Natural killer cell (primary cell): ENCODE data around the gene DIP2A. TPM values are rescaled to one million over a fixed set of nuclear protein-coding genes. Genes with fewer than 3 reads are reported as not detected.
A peak's percentile ranks its signal among the peaks of the same experiment; 100 is the strongest.

Experiments used
- ATAC-seq, 3 donors: fragments of 150-1000 bp in 2 of 3; fragments of 200-7000 bp in 1 of 3; cut with Tn5 transposase; 1 replicate in 1 of 3; 2 replicates in 2 of 3; pipeline ENCODE4 v1.10.0; 2021; ENCODE audit warnings: mild to moderate bottlenecking in 2 of 3, moderate library complexity in 2 of 3
- DNase-seq, 2 donors: peaks; one replicate each; pipeline versions ENCODE4 v3.0.0 to v3.0.0-alpha.2; 2013 to 2021; ENCODE audit warnings: mixed read lengths in 1 of 2
- H3K27ac ChIP-seq: one replicate; pipeline ENCODE4 v1.5.1; 2013; ENCODE audit warnings: mild to moderate bottlenecking, low read length
- H3K27me3 ChIP-seq: one replicate; pipeline ENCODE4 v1.6.1; 2013; ENCODE audit warnings: low read length; ENCODE audit not compliant: control insufficient read depth, insufficient read depth
- H3K36me3 ChIP-seq: one replicate; pipeline ENCODE4 v1.6.1; 2013; ENCODE audit warnings: low read length; ENCODE audit not compliant: control insufficient read depth, insufficient read depth
- H3K4me1 ChIP-seq: one replicate; pipeline ENCODE4 v1.6.1; 2013; ENCODE audit warnings: low read length; ENCODE audit not compliant: control insufficient read depth, insufficient read depth
- H3K4me3 ChIP-seq: one replicate; pipeline ENCODE4 v1.5.1; 2013; ENCODE audit warnings: low read length
- H3K9me3 ChIP-seq: one replicate; pipeline ENCODE4 v1.6.1; 2013; ENCODE audit warnings: low read length; ENCODE audit not compliant: control insufficient read depth, insufficient read depth
- H3K27ac Mint-ChIP-seq, 2 donors: one replicate each; pipeline ENCODE4 v1.8.0; 2022; ENCODE audit warnings: mild to moderate bottlenecking in 2 of 2, mixed read lengths in 2 of 2, moderate library complexity in 1 of 2
- H3K27me3 Mint-ChIP-seq, 2 donors: one replicate each; pipeline ENCODE4 v1.8.0; 2022; ENCODE audit warnings: low read depth in 2 of 2, mixed read lengths in 2 of 2
- H3K36me3 Mint-ChIP-seq: one replicate; pipeline ENCODE4 v1.8.0; 2022; ENCODE audit warnings: mixed read lengths
- H3K4me1 Mint-ChIP-seq, 2 donors: one replicate each; pipeline ENCODE4 v1.8.0; 2022; ENCODE audit warnings: mixed read lengths in 2 of 2
- H3K4me3 Mint-ChIP-seq: one replicate; pipeline ENCODE4 v1.8.0; 2022; ENCODE audit warnings: mild to moderate bottlenecking, moderate library complexity, mixed read lengths
- H3K9me3 Mint-ChIP-seq, 2 donors: one replicate each; pipeline ENCODE4 v1.8.0; 2022; ENCODE audit warnings: mixed read lengths in 2 of 2
- WGBS: methylation state at CpG from one replicate; pipeline ENCODE4 v1.1.7; 2013; ENCODE audit warnings: missing lambda C conversion rate; ENCODE audit not compliant: insufficient coverage; 5-methylcytosine and 5-hydroxymethylcytosine counted together
- intact Hi-C: fragments of 100-400 bp; cut with micrococcal nuclease; formaldehyde crosslinking; loops from one replicate; pipeline ENCODE4 v1.14.2; 2022
- total RNA-seq, 4 donors: library from RNA; stranded (reverse); fragments of 120-200 nt in 1 of 4; gene quantifications; one replicate each; pipeline versions ENCODE4 v1.2.3 to v1.2.4, GENCODE V29; 2013 to 2022
- TF ChIP-seq, protein P1 (sequence below): fragments of 200-600 bp; IDR thresholded peaks from one replicate; pipeline ENCODE4 v1.8.0; 2022; ENCODE audit warnings: antibody characterized with exemption

The DIP2A gene
- total RNA-seq, 3 donors from 2014 or later (not counting 1 experiment from before 2014, with no cell fraction given): 166 to 308 (median 170) TPM

- H3K4me1 ChIP-seq: no peaks in the 10 kb centered on the region
- no peak overlapping the region for H3K27ac ChIP-seq
- H3K4me3 Mint-ChIP-seq: no peak overlapping the region
- H3K27ac Mint-ChIP-seq: no peak overlapping the region
- no peak overlapping the region for H3K4me3 ChIP-seq
- H3K36me3 ChIP-seq: no peaks in the 10 kb centered on the region
- DNase-seq (peak in 1 of 2 donors; percentile 30), ATAC-seq (no peak)
- 91% methylated on average over 38 of the region's 38 CpGs for WGBS
- no peaks in the 10 kb centered on the region for H3K36me3 Mint-ChIP-seq
- peaks cover 10% of the 10 kb centered on the region for H3K9me3 ChIP-seq
- no peaks in the 10 kb centered on the region for H3K27me3 ChIP-seq
- peaks cover 0 to 20% of the 10 kb centered on the region in 2 donors for H3K4me1 Mint-ChIP-seq
- H3K27me3 Mint-ChIP-seq: no peaks in the 10 kb centered on the region
- intact Hi-C loops: no loop called here
- H3K9me3 Mint-ChIP-seq: no peaks in the 10 kb centered on the region
- TF ChIP-seq, protein P1, sequence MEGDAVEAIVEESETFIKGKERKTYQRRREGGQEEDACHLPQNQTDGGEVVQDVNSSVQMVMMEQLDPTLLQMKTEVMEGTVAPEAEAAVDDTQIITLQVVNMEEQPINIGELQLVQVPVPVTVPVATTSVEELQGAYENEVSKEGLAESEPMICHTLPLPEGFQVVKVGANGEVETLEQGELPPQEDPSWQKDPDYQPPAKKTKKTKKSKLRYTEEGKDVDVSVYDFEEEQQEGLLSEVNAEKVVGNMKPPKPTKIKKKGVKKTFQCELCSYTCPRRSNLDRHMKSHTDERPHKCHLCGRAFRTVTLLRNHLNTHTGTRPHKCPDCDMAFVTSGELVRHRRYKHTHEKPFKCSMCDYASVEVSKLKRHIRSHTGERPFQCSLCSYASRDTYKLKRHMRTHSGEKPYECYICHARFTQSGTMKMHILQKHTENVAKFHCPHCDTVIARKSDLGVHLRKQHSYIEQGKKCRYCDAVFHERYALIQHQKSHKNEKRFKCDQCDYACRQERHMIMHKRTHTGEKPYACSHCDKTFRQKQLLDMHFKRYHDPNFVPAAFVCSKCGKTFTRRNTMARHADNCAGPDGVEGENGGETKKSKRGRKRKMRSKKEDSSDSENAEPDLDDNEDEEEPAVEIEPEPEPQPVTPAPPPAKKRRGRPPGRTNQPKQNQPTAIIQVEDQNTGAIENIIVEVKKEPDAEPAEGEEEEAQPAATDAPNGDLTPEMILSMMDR: no peak
Observed at GRCh38 chr21:46598581-46599572, 140.2 kb downstream of the DIP2A start.

GRCh38 chr21:46600305-46600704, 141.6 kb downstream of the DIP2A start:
- Histone ChIP-seq H3K4me1 (peaks cover 6% of the 10 kb centered on the region), H3K9me3 (no peaks in the 10 kb centered on the region), H3K27ac (no peak overlapping the region), H3K4me3 (no peak overlapping the region), H3K36me3 (no peaks in the 10 kb centered on the region), H3K27me3 (no peaks in the 10 kb centered on the region)
- ATAC-seq: no peak
- DNase-seq: no peak
- Mint-ChIP-seq H3K9me3 (no peaks in the 10 kb centered on the region), H3K4me1 (peaks cover 10 to 31% of the 10 kb centered on the region in 2 donors), H3K27ac (no peak overlapping the region), H3K27me3 (no peaks in the 10 kb centered on the region), H3K36me3 (no peaks in the 10 kb centered on the region), H3K4me3 (no peak overlapping the region)
- TF ChIP-seq, protein P1: no peak
- intact Hi-C loops: no loop called here
- WGBS: 100% methylated on average over 3 of the region's 5 CpGs

- H3K27ac Mint-ChIP-seq: no peak overlapping the region
Observed at GRCh38 chr21:46600978-46601377, 142.3 kb downstream of the DIP2A start.

More at GRCh38 chr21:46600978-46601377, 142.3 kb downstream of the DIP2A start:
- H3K4me1 ChIP-seq: peaks cover 13% of the 10 kb centered on the region
- H3K27me3 ChIP-seq: no peaks in the 10 kb centered on the region
- Mint-ChIP-seq H3K27me3 (no peaks in the 10 kb centered on the region), H3K9me3 (no peaks in the 10 kb centered on the region), H3K4me1 (peaks cover 17 to 34% of the 10 kb centered on the region in 2 donors), H3K4me3 (no peak overlapping the region), H3K36me3 (no peaks in the 10 kb centered on the region)
- H3K36me3 ChIP-seq: no peaks in the 10 kb centered on the region
- intact Hi-C loops: no loop called here
- ATAC-seq (no peak), DNase-seq (no peak)
- H3K9me3 ChIP-seq: no peaks in the 10 kb centered on the region
- H3K27ac ChIP-seq: no peak overlapping the region
- TF ChIP-seq, protein P1: no peak
- no peak overlapping the region for H3K4me3 ChIP-seq
- WGBS: 82% methylated on average over 9 of the region's 9 CpGs
